Superior temporal gyrus (tissue), 1 donor: ENCODE measurements around the gene PKD2L1.
A peak's percentile ranks its signal among the peaks of the same experiment; 100 is the strongest.
"Not testable (repeated sequence)": the region's sequence is repeated elsewhere in the genome, so short reads cannot be mapped to it uniquely, and the experiment has no call there.

Experiments
- DNase-seq: peaks from one replicate; pipeline ENCODE4 v3.0.0-alpha.2; 2016; ENCODE audit errors: extremely low spot score

The PKD2L1 gene

DNA sequence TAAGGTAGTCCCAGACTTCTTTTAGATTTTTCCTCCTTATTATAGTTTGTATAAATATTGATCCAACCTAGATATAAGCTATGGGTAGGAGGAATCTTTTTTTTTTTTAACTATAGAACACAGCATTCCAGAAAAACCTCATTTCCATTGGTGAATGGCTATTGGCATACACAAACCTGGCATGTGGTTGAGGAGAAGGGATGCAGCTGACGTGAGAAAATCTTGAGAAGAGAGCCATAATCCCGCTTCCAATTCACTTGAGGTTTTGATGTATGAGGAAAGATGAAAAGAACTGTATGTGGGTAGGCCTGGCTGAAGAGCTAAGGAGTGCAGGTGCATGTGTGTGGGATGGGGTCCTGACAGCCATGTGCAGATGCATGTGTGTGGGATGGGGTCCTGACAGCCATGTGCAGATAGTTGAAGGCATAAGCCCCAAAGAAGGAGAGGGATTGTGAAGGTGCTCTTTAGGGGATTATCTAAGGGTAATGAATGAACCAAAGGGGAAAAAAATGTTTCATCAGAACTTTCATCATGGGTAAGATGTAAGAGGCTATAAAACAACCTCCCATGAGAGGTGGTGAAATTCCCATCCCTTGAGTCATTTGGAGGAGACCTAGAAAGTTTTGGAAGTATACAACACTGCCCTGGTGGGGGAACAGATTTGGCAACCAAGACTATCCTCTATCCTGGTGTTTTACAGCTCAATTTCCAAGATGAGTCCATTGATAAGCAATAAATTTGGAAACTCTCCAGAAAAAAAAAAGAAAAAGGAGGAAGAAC is 3.8 kb upstream of the PKD2L1 start:
- no peak for DNase-seq

DNA sequence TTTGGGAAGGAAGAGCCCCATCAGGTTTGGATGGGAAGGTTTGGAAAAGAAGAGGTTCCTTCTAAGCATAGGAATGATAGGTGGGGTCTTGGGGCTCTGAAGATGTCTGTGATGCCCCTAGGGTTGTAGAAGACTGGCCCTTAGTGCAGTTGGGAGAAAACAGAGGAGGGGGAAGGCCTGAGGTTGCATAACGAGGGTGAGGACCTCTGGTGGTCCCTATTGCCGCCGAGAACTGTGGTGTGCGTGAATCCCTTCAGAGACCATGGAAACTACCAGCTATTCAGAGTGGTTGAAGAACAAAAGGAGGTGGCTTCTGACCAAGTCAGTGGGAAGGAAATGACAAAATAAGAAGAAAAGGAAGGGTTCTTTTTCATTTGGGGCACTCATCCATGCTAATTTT is 3.1 kb upstream of the PKD2L1 start:
- DNase-seq, result no peak

DNA sequence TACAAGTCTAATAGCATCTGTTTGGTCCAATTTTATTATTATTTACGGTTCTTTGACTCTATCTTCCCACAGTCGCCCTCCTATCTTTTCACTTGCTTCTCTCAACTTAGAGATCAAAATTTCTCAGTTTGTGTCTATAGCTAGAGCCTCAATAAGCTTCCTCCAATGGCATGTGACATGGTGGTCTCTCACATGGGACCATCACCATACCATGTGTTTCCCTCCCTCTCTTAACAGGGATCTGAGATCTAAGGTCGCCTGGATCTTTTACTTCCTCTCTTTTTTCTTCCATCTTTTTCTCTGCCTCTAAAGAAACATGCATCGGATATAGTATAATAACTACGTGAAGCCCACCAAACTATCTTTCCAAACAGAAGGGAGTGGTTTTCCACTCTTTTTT is 1.8 kb downstream of the PKD2L1 start:
- DNase-seq, result no peak

DNA sequence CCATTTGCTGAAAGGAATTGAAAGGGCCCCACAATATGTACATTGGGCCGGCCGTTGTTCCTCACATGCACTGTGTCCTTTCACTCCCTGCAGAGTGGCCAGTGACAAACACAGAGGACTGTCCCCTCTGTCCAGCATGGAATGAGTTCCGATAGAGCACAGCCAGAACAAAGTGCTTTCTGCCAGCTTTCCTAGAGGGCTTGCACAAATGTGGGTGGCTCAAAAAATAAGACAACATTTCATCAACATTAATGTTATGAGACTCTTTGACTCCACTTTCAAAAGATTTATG is 2.4 kb downstream of the PKD2L1 start:
- no peak for DNase-seq

DNA sequence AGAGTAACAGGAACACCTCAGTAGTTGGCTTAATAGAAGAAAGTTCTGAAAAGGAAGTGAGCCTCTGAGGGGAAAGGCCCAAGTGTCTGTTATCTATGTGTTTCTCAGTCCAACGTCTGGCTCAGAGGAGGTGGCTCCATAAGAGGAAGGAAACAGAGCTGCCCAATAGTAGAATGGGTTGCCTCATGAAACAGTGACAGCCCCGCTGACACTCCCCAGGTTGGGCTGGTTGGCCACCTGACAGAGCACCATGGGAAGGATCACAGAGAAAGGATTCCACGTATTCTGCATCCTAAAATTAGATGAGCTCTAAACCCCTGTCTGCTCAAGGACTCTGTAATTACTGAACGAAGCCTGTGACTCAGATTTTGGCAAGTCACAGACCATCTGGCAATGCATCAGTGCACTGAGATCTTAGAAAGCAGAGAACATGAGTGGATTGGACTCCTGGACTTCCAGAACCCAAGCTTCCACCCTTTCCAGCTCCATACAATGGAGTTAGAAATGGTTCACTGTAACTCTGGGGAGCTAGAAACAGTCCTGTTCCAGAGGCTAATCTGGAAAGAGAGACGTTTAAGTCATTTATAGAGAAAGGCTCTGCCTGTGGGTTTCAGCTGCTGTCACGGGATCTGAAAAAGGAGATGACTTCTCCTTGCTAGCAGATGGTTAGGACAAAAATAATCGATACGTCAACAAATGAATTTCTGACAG is 2.9 kb downstream of the PKD2L1 start:
- DNase-seq, result peak; percentile 77

DNA sequence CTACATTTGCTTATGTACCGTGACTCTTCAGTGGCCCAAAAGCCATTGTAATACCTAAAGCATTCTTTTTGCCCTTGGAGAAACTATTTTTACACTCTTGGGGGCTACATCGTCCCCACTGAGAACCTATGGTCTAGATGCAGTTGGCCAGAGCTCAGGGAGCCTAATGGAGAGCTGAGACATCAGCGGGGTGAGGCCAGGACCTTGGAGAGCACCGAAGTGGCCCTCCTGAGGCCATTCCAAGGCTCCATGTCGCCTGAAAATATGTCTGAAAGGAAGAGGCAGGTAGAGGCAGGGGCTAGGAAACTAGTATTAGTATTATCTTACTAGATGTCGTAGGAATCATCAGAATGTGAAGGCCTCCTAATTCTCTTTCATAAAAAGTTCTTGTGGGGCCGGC is 4.9 kb downstream of the PKD2L1 start:
- DNase-seq, result no peak

DNA sequence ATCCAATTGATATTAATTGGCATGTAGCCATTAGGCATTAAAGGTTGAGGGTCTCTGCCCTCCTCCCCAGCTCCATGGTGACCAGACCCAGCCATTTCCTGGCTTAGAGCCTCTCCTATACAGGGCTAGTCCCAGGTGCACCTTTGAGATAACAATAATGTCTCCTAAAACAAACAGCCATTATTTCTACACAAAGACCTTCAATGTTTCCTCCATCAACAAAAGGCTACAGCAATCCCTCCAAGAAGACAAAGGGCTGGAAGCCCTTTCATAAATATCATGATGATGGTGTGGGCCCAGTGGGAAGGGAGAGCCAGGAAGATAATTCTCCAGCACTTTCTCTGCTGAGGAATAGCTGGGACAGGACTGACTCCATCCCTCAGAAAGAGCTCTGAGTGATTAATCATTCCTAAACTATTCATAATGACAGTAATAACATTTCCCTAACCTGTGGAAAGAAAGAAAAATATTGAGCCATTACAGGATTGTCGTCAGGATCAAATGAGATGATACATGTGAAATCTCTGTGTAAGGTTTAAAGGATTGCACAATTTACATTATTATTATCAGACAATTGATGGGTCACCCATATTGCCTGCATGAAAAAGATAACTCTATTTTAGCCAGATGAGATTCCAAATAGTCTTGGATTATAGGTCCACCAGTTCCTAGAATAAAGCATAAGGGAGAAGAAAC is 10.2 kb downstream of the PKD2L1 start:
- peak; percentile 88 for DNase-seq

DNA sequence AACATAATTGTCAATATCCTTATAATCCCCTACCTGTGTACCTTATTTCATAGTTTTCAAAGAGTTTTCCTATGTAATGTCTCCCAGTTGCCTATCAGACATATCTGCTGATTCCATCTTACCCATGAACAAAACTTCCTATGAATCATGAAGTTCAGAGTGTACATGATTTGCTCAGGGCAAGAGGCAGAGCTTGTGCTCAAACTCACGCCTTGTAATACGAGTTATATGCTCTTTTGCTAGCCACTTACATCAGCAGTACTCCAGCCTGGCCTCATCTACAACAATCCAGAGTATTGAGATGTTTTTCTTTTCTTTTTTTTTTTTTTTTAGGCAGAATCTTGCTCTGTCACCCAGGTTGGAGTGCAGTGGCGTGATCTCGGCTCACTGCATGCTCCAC is 11.8 kb downstream of the PKD2L1 start:
- DNase-seq, result no peak

DNA sequence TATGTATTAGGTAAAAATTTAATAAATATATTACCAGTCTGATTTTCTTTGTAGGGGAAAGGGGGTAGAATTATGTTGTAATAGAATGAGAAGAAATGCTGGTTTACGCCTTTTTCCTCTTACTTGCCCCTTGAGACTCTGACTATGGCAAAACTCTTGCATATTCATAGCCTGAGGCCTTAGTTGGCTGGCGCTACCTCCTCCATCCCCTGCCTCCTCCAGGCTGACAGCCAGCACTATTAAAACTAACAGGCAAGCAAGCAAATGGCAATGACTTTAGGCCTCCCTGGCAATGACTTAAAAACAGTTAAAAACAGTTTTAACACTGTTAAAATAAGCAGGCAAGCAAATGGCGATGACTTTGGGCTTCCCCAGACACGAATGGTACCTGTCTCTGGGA is 14.4 kb downstream of the PKD2L1 start:
- DNase-seq, result no peak

DNA sequence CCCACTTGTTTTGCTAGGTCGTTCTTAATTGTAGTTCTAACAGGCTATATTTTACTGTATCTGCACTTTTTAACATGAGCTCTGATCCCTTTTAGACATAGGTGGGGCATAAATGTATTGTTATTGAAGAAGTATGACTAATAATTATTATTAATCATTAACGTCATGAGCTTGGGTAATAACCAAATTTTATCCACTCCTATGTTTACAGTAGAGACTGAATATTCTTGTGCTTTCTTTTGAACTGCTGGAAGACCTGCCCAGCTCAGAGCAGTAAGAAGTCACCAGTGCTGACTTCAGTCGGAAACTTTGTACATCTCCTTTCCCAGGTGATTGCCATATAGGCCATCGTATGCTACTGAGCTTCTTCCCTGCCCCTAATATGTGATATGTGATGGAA is 18.7 kb downstream of the PKD2L1 start:
- no peak for DNase-seq

DNA sequence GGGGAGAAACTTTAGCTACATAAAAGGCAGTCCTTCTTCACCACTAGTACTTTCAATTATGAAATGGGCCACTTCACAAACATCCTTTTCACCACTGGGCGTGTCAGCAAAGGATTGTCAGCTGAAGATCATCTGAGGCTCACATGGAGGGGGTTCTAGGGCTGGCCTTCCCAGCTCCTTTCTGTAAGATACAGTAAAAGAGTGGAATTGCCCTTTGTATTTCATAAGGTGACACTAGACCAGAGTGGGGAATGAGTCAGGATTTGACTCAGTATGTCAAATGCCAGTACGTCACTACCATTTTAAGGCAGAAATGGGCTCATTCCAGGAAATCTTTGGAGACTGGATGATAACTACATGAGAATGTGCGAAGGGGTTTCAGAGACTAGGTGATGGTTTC is 22.3 kb downstream of the PKD2L1 start:
- no peak for DNase-seq

DNA sequence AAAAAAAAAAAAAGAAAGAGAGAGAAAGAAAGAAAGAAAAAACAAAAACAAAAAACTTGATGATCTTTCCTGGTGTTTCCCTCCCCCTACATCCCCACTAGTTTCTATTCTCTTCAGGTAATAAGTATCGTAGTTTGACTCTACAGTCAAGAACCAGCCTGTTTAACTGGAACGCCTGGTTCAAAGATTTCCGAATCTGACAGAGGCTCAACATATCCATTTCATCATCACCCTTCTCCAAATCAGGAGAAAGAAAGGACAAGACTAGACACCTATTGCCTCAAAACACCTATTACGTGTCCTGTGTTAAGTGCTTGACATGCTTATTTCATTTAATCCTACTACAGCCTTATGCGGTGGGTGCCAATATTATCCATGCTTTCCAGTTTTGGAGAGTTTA is 23.2 kb downstream of the PKD2L1 start:
- DNase-seq, result no peak

DNA sequence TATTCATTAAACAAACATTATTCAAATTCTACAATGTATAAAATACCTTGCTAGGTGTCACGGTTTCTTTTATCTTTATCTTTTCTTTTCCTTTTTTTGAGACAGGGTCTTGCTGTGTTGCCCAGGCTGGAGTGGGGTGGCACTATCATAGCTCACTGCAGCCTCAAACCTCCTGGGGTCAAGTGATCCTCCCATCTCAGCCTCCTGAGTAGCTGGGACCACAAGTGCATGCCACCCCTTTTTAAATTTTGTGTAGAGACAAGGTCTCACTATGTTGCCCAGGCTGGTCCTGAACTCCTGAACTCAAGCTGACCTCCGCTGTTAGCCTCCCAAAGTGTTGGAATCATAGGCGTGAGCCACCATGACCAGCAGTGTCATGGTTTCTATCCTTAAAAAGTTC is 25.6 kb downstream of the PKD2L1 start:
- no peak for DNase-seq

DNA sequence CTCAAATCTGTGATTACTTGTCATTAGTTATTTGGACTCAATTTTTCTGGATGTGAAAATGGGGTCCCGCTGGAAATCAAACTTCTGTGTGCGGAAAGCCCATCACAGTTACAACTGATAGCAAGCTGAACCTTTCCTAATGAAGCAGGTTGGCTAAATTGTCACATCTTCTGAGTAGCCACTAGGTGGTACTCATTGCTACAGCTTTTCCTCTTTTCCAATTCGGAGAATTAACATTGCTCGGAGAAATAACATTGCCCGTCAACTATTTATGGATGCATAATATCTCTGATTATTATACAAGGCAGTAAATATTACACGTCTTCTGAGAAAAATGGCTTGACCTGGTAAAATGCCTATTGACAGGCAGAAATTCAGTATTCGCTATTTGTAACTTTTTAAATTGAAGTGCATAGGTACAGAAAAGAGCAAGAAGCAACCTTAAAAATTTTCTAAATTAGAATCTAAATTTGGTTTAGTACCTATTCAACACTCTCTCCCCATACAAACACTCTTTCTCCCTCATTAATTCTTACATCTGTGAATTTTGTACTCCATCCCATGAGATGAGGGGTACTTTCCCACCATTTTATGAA is 26.2 kb downstream of the PKD2L1 start:
- peak; percentile 80 for DNase-seq

DNA sequence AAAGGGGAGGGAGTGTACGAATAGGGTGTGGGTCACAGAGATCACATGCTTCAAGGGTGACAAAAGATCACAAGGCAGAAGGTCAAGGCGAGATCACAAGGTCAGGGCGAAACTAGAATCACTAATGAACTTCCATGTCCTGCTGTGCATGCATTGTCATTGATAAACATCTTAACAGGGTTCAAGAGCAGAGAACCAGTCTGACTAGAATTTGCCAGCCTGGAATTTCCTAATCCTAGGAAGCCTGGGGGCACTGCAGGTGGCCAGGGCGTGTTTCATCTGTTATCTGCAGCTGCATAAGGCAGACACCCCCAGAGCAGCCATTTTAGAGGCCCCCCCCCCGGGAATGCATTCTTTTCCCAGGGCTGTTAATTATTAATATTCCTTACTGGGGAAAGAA is 28.9 kb downstream of the PKD2L1 start:
- DNase-seq, result not testable (repeated sequence)

DNA sequence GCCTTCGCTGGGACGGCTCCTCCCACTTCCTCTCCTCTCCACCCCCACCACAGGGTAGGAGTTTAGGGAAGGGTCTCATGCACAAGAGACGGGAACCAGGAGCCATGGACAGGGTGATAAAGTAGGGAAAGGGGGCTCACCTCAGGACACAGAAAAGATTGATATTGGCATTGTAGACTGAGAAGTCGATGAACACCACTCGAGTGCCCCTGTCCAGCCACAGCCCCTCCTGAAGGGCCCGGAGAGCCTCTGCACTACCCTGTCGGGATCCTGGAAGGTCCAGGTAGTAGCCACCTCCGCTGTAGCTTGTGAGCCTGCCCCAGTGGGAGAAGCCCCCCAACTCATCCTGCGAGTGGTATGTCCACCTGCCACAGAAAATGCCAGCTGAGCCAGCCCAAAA is 32.8 kb downstream of the PKD2L1 start:
- DNase-seq, result no peak

DNA sequence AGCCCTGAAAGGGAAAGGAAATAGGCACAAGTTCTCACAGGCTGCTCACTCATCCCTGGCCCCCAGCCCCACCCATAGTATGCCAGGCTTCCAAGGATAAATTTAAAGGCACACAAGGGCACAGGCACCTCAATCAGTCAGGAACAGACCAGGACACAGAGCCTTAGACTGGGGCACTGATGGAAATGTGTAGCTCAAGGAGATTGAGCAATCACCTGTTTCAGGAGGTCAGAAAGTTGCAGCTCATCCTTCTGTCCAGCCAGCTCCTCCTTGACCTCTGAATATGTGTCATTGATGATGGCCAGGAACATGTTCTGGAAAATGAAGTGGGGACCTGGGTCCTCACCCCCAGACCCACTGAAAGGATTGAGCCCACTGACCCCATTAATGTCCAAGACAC is 37.0 kb downstream of the PKD2L1 start:
- DNase-seq, result no peak

DNA sequence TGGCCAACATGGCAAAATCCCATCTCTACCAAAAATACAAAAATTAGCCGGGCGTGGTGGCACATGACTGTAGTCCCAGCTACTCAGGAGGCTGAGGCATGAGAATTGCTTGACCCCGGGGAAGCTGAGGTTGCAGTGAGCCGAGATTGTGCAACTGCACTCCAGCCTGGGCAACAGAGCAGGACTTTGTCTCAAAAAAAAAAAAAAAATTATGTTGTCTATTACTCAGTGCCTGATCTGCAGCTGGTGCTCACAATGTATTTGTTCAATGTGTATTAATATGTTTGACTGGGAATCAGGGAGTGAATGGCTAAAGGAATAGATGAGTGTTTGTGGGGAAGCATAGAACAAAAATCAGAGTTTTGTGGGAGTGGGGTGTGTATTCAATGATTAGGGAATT is 37.7 kb downstream of the PKD2L1 start:
- not testable (repeated sequence) for DNase-seq

DNA sequence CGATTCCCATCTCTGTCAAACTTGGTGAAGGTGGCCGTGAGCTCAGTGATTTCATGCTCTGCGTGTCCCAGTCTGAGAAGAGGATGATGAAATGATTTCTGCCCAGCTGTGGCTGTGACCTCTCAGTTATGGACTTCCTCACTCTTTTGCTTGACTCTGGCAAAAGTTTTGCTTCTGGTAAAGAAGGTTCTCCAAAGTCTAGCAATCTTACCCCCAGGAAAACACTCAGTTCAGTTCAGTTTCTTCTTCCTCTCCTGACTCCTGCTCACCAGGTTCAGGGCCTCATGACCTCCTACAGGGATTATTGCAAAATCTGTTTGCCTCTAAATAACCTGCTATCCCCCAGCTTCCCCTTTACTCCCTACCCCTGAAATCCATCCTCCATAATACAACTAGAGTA is 38.7 kb downstream of the PKD2L1 start:
- DNase-seq, result no peak

DNA sequence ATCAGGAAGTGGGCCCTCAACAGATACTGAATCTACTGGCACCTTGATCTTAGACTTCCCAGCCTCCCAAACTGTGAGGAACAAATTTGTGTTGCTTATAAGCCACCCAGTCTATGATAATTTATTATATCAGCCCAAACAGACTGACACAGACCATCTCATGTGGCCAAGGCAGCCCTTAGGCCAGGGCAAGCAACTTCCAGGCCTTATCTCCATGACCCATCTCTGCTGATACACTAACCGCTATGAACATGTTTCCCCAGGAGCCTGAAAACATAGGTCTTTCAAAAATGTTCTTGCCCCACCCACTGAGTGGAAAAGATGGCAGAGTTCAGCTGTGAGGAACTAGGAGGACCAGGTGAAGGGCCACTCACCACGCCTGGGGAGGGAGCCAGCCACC is 40.4 kb downstream of the PKD2L1 start:
- DNase-seq, result no peak

DNA sequence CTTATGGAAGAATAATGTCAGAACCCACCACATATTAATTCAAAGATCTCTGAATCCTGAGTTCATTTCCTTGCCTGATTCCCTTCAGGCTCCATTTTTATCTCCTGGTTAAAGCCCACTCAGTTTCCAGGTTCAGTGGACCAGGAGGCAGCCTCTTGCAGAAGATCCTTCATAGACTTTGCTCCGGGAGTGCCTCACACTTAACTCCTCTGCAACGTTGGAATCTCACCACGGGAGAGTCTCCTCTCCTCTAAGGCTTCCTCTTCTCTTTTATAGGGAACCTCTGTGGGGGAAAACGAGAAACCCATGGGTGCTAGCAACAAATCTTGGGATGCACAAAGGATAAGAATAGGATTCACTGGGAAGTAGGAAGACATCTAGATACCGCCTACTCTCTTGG is 41.8 kb downstream of the PKD2L1 start:
- no peak for DNase-seq

DNA sequence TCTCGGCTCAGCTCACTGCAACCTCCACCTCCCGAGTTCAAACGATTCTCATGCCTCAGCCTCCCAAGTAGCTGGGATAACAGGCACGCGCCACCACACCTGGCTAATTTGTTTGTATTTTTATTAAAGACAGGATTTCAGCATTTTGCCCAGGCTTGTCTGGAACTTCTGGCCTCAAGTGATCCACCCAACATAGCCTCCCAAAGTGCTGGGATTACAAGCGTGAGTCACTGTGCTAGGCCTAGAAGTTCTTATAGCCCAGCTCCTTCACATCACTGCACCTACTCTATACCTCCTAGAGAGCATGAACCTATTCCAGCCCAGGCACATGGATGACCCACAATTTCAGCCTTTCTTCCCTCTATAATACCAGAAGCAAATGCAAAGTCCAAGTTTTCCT is 42.3 kb downstream of the PKD2L1 start:
- DNase-seq, result no peak
